Nephron progenitor cell (in vitro differentiated cells): Measurements from ENCODE around the gene TBRG1.

Experiments used
- DNase-seq: peaks from one replicate; pipeline ENCODE4 v3.0.0; 2021
- H3K27ac Mint-ChIP-seq: 2 replicates; pipeline ENCODE4 v1.8.0; 2021; ENCODE audit warnings: mild to moderate bottlenecking, moderate library complexity, mixed read lengths
- H3K27me3 Mint-ChIP-seq: 2 replicates; pipeline ENCODE4 v1.8.0; 2021; ENCODE audit warnings: mild to moderate bottlenecking, low read depth, mixed read lengths; ENCODE audit not compliant: poor library complexity
- H3K36me3 Mint-ChIP-seq: 2 replicates; pipeline ENCODE4 v1.8.0; 2021; ENCODE audit warnings: low read depth, mixed read lengths
- H3K4me1 Mint-ChIP-seq: 2 replicates; pipeline ENCODE4 v1.8.0; 2021; ENCODE audit warnings: mixed read lengths
- H3K4me3 Mint-ChIP-seq: 2 replicates; pipeline ENCODE4 v1.8.0; 2021; ENCODE audit warnings: mild to moderate bottlenecking, moderate library complexity, mixed read lengths
- H3K9me3 Mint-ChIP-seq: 2 replicates; pipeline ENCODE4 v1.8.0; 2021; ENCODE audit warnings: mild to moderate bottlenecking, moderate library complexity, mixed read lengths
- CTCF ChIP-seq: fragments of 200-600 bp; sonication (generic); IDR thresholded peaks from 2 replicates; pipeline ENCODE4 v1.5.0; 2021; ENCODE audit warnings: antibody characterized with exemption

Gene TBRG1

GRCh38 chr11:124610295-124610694, 12.4 kb upstream of the TBRG1 start:
- DNase-seq = no peak
- no peak overlapping the region for H3K27ac Mint-ChIP-seq
- H3K4me1 Mint-ChIP-seq = peaks cover 7% of the 10 kb centered on the region
- no peaks in the 10 kb centered on the region for H3K36me3 Mint-ChIP-seq
- no peak overlapping the region for H3K4me3 Mint-ChIP-seq
- H3K27me3 Mint-ChIP-seq = peaks cover 14% of the 10 kb centered on the region
- no peaks in the 10 kb centered on the region for H3K9me3 Mint-ChIP-seq
- no peak for TF ChIP-seq CTCF

- Mint-ChIP-seq H3K4me3 (no peak within 1 kb of the TSS), H3K4me1 (peaks cover 7% of the 10 kb centered on the region), H3K27ac (no peak within 1 kb of the TSS), H3K36me3 (no peaks in the 10 kb centered on the region), H3K27me3 (peaks cover 14% of the 10 kb centered on the region), H3K9me3 (no peaks in the 10 kb centered on the region)
- no peak for TF ChIP-seq CTCF
- no peak for DNase-seq
Observed at GRCh38 chr11:124611064-124611463, 11.6 kb upstream of the TBRG1 start, which contains the start of gene PANX3. Gene PANX3 (plus strand): TSS chr11:124611428. CDS start chr11:124611557, 129 bp downstream.

GRCh38 chr11:124612045-124612444, 10.6 kb upstream of the TBRG1 start:
- H3K9me3 Mint-ChIP-seq = no peaks in the 10 kb centered on the region
- H3K27me3 Mint-ChIP-seq = peaks cover 16% of the 10 kb centered on the region
- no peak for DNase-seq
- no peak overlapping the region for H3K27ac Mint-ChIP-seq
- peaks cover 7% of the 10 kb centered on the region for H3K4me1 Mint-ChIP-seq
- TF ChIP-seq CTCF = no peak
- H3K36me3 Mint-ChIP-seq = no peaks in the 10 kb centered on the region
- H3K4me3 Mint-ChIP-seq = no peak overlapping the region

- Mint-ChIP-seq H3K36me3 (no peaks in the 10 kb centered on the region), H3K9me3 (no peaks in the 10 kb centered on the region), H3K27me3 (peaks cover 18% of the 10 kb centered on the region), H3K4me3 (no peak overlapping the region), H3K4me1 (peaks cover 7% of the 10 kb centered on the region), H3K27ac (no peak overlapping the region)
- no peak for TF ChIP-seq CTCF
- DNase-seq = peak; percentile 36
Observed at GRCh38 chr11:124612567-124613246, 10.0 kb upstream of the TBRG1 start.

GRCh38 chr11:124618863-124619262, 3.8 kb upstream of the TBRG1 start:
- Mint-ChIP-seq H3K27me3 (peaks cover 41% of the 10 kb centered on the region), H3K27ac (no peak overlapping the region), H3K4me1 (peaks cover 19% of the 10 kb centered on the region), H3K4me3 (no peak overlapping the region), H3K9me3 (no peaks in the 10 kb centered on the region), H3K36me3 (no peaks in the 10 kb centered on the region)
- no peak for TF ChIP-seq CTCF
- no peak for DNase-seq
